CD4-positive, alpha-beta T cell treated with Interleukin-15 for 4 hours (primary cell): Measurements from ENCODE around the gene CACNA1C.

ENCODE experiments used
- DNase-seq: peaks from one replicate; pipeline ENCODE4 v3.0.0-alpha.2; 2020; ENCODE audit warnings: low spot score

The CACNA1C gene

GRCh38 chr12:2391740-2392331 lies 339.0 kb downstream of the CACNA1C start:
- DNase-seq, result no peak

GRCh38 chr12:2393016-2393415 lies 340.2 kb downstream of the CACNA1C start:
- DNase-seq, result no peak

GRCh38 chr12:2393996-2394395 lies 341.2 kb downstream of the CACNA1C start:
- no peak for DNase-seq

GRCh38 chr12:2395354-2395977 lies 342.7 kb downstream of the CACNA1C start:
- peak; percentile 19 for DNase-seq

- no peak for DNase-seq
Observed at GRCh38 chr12:2396448-2396871, 343.7 kb downstream of the CACNA1C start.

GRCh38 chr12:2397356-2398045 lies 344.7 kb downstream of the CACNA1C start:
- DNase-seq, result no peak

- DNase-seq, result no peak
Observed at GRCh38 chr12:2401040-2401439, 348.3 kb downstream of the CACNA1C start.

GRCh38 chr12:2402073-2402579 lies 349.3 kb downstream of the CACNA1C start:
- DNase-seq, result no peak

- DNase-seq, result no peak
Observed at GRCh38 chr12:2403221-2403976, 350.6 kb downstream of the CACNA1C start.

GRCh38 chr12:2405039-2405438 lies 352.3 kb downstream of the CACNA1C start:
- no peak for DNase-seq

- DNase-seq, result no peak
Observed at GRCh38 chr12:2406903-2407302, 354.1 kb downstream of the CACNA1C start.

GRCh38 chr12:2408262-2408661 lies 355.5 kb downstream of the CACNA1C start:
- DNase-seq, result no peak

- no peak for DNase-seq
Observed at GRCh38 chr12:2409656-2410265, 357.0 kb downstream of the CACNA1C start.

- no peak for DNase-seq
Observed at GRCh38 chr12:2410496-2410895, 357.7 kb downstream of the CACNA1C start.

- DNase-seq, result no peak
Observed at GRCh38 chr12:2411011-2411410, 358.2 kb downstream of the CACNA1C start.

- no peak for DNase-seq
Observed at GRCh38 chr12:2411616-2412304, 359.0 kb downstream of the CACNA1C start.

- DNase-seq, result no peak
Observed at GRCh38 chr12:2412305-2412643, 359.5 kb downstream of the CACNA1C start.

- no peak for DNase-seq
Observed at GRCh38 chr12:2413301-2413700, 360.5 kb downstream of the CACNA1C start.

- no peak for DNase-seq
Observed at GRCh38 chr12:2413999-2414792, 361.4 kb downstream of the CACNA1C start.

- DNase-seq, result no peak
Observed at GRCh38 chr12:2414810-2415567, 362.2 kb downstream of the CACNA1C start.
